Measurements from ENCODE around the gene SYT17.

Gene SYT17

GRCh38 chr16:19212059-19212458 lies 44.0 kb downstream of the SYT17 start:
- H3K4me2 ChIP-seq (ENCODE audit: low read length) = no peak overlapping the region
- no peak for TF ChIP-seq CTCF (IDR thresholded peaks at IDR 0.05)

GRCh38 chr16:19213885-19214284 lies 45.8 kb downstream of the SYT17 start:
- Histone ChIP-seq H3K27ac (no peak overlapping the region), H3K36me3 (ENCODE audit: control insufficient read depth, insufficient read depth, low read length) (no peaks in the 10 kb centered on the region), H3K4me1 (peaks cover 16% of the 10 kb centered on the region), H3K9ac (no peak overlapping the region), H3K79me2 (no peaks in the 10 kb centered on the region), H3K27me3 (ENCODE audit: control insufficient read depth, insufficient read depth, low read length) (no peaks in the 10 kb centered on the region), H3K9me3 (ENCODE audit: control insufficient read depth, low read length) (no peaks in the 10 kb centered on the region), H2AFZ (no peak overlapping the region), H3K4me3 (ENCODE audit: low read depth, low read length) (no peak overlapping the region), H3K4me2 (ENCODE audit: low read length) (no peak overlapping the region)
- TF ChIP-seq CTCF (IDR thresholded peaks at IDR 0.05) = peak; percentile 24

More at GRCh38 chr16:19212059-19212458, 44.0 kb downstream of the SYT17 start:
- no peak overlapping the region for H3K9ac ChIP-seq
- no peaks in the 10 kb centered on the region for H3K9me3 ChIP-seq (ENCODE audit: control insufficient read depth, low read length)
- no peak overlapping the region for H3K27ac ChIP-seq
- no peaks in the 10 kb centered on the region for H3K27me3 ChIP-seq (ENCODE audit: control insufficient read depth, insufficient read depth, low read length)
- no peak overlapping the region for H3K4me3 ChIP-seq (ENCODE audit: low read depth, low read length)
- no peaks in the 10 kb centered on the region for H3K4me1 ChIP-seq
- H2AFZ ChIP-seq = no peak overlapping the region
- no peaks in the 10 kb centered on the region for H3K36me3 ChIP-seq (ENCODE audit: control insufficient read depth, insufficient read depth, low read length)
- H3K79me2 ChIP-seq = no peaks in the 10 kb centered on the region

GRCh38 chr16:19215705-19216104 lies 47.7 kb downstream of the SYT17 start:
- H3K9me3 ChIP-seq (ENCODE audit: control insufficient read depth, low read length) = no peaks in the 10 kb centered on the region
- H3K27ac ChIP-seq = no peak overlapping the region
- no peak for TF ChIP-seq CTCF (IDR thresholded peaks at IDR 0.05)
- H3K4me1 ChIP-seq = peaks cover 16% of the 10 kb centered on the region
- no peaks in the 10 kb centered on the region for H3K27me3 ChIP-seq (ENCODE audit: control insufficient read depth, insufficient read depth, low read length)
- H3K9ac ChIP-seq = no peak overlapping the region
- no peak overlapping the region for H3K4me2 ChIP-seq (ENCODE audit: low read length)
- no peaks in the 10 kb centered on the region for H3K36me3 ChIP-seq (ENCODE audit: control insufficient read depth, insufficient read depth, low read length)
- H2AFZ ChIP-seq = no peak overlapping the region
- H3K79me2 ChIP-seq = no peaks in the 10 kb centered on the region
- no peak overlapping the region for H3K4me3 ChIP-seq (ENCODE audit: low read depth, low read length)

GRCh38 chr16:19218581-19218980 lies 50.5 kb downstream of the SYT17 start:
- Histone ChIP-seq H3K4me3 (ENCODE audit: low read depth, low read length) (no peak overlapping the region), H3K4me2 (ENCODE audit: low read length) (peak overlapping the region; percentile 51)

More at GRCh38 chr16:19218581-19218980, 50.5 kb downstream of the SYT17 start:
- Histone ChIP-seq H3K27ac (peak overlapping the region; percentile 59), H3K9ac (no peak overlapping the region), H3K4me1 (peaks cover 19% of the 10 kb centered on the region), H3K27me3 (ENCODE audit: control insufficient read depth, insufficient read depth, low read length) (no peaks in the 10 kb centered on the region), H3K79me2 (no peaks in the 10 kb centered on the region), H3K36me3 (ENCODE audit: control insufficient read depth, insufficient read depth, low read length) (no peaks in the 10 kb centered on the region), H3K9me3 (ENCODE audit: control insufficient read depth, low read length) (no peaks in the 10 kb centered on the region), H2AFZ (peak overlapping the region; percentile 16)
- TF ChIP-seq CTCF (IDR thresholded peaks at IDR 0.05) = no peak

All from parathyroid adenoma (tissue), 2 donors.